Fibroblast of pulmonary artery (primary cell): ENCODE measurements around the gene GINS3.
A peak's percentile ranks its signal among the peaks of the same experiment; 100 is the strongest.

Source experiments
- DNase-seq: peaks from one replicate; pipeline ENCODE4 v3.0.0-alpha.2; 2010; ENCODE audit warnings: low read depth
- H3K4me3 ChIP-seq: replicated peaks from 2 replicates; pipeline ENCODE4 v1.5.1; 2011; ENCODE audit warnings: low read depth, mild to moderate bottlenecking, control low read depth, low read length, moderate library complexity
- TF ChIP-seq, protein P1 (sequence below): IDR thresholded peaks from 2 replicates; pipeline ENCODE4 v1.5.1; 2011; ENCODE audit warnings: mild to moderate bottlenecking, control low read depth, low read length, inconsistent platforms; ENCODE audit errors: missing control alignments

GINS3 gene

DNA sequence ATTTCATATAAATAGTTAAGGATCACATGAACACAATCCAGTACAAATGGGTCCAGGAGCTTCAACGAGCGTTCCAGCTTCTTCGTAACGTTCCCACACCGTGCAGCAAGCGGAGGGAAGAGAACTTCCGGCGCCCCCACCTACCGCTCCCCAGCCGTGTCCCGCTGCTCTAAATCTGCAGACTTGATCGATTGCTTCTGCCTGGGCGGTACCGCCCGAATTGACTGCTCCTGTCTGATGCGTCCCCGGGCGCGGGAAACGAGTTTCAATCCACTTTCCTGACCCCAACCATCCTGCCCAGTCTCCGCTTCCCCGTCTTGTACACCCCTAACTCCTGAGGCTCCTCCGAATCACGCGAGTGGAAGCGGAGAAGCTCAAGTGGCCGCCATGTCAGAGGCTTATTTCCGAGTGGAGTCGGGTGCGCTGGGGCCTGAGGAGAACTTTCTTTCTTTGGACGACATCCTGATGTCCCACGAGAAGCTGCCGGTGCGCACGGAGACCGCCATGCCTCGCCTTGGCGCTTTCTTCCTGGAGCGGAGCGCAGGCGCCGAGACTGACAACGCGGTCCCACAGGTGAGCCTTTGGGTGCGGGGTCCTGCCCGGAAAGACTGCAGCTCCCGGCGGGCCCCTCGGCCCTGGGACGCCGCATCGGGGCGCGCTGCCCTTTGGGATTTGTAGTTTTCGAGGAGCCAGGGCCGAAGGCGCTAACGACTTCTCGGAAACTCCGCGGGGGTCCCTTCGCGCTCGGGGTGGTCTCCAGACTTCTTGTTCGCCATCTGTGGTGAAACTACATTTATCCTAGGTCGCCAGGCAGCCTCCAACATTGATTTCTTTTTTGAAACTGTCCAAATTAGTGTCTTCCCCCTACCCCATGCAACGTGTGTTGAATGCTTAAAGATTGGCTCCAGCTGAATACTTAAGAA, at the start of gene GINS3:
GINS3 (plus strand) TSS at position 257 of the 923 bp plus-strand sequence; CDS start at position 388, 131 bp downstream.
- TF ChIP-seq, protein P1, sequence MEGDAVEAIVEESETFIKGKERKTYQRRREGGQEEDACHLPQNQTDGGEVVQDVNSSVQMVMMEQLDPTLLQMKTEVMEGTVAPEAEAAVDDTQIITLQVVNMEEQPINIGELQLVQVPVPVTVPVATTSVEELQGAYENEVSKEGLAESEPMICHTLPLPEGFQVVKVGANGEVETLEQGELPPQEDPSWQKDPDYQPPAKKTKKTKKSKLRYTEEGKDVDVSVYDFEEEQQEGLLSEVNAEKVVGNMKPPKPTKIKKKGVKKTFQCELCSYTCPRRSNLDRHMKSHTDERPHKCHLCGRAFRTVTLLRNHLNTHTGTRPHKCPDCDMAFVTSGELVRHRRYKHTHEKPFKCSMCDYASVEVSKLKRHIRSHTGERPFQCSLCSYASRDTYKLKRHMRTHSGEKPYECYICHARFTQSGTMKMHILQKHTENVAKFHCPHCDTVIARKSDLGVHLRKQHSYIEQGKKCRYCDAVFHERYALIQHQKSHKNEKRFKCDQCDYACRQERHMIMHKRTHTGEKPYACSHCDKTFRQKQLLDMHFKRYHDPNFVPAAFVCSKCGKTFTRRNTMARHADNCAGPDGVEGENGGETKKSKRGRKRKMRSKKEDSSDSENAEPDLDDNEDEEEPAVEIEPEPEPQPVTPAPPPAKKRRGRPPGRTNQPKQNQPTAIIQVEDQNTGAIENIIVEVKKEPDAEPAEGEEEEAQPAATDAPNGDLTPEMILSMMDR, result no peak
- H3K4me3 ChIP-seq, result peak within 1 kb of the TSS; percentile 99
- peak; percentile 90 for DNase-seq

DNA sequence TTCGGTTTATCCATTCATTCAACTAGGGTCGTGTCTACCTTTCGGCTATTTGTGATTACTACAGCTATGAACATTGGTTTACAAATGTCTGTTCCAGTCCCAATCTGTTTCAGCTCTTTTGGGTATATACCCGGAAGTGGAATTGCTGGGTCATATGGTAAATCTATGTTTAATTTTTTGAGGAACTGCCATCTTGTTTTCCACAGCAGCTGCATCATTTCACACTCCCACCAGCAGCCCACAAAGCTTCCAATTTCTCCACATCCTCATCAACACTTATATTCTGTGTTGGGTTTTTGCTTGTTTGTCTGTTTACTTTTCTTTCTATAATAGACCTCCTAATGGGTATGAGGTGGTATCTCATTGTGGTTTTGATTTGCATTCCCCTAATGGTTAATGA, 48.7 kb upstream of the GINS3 start:
- H3K4me3 ChIP-seq, result no peak overlapping the region
- DNase-seq, result no peak
- TF ChIP-seq, protein P1, result no peak

DNA sequence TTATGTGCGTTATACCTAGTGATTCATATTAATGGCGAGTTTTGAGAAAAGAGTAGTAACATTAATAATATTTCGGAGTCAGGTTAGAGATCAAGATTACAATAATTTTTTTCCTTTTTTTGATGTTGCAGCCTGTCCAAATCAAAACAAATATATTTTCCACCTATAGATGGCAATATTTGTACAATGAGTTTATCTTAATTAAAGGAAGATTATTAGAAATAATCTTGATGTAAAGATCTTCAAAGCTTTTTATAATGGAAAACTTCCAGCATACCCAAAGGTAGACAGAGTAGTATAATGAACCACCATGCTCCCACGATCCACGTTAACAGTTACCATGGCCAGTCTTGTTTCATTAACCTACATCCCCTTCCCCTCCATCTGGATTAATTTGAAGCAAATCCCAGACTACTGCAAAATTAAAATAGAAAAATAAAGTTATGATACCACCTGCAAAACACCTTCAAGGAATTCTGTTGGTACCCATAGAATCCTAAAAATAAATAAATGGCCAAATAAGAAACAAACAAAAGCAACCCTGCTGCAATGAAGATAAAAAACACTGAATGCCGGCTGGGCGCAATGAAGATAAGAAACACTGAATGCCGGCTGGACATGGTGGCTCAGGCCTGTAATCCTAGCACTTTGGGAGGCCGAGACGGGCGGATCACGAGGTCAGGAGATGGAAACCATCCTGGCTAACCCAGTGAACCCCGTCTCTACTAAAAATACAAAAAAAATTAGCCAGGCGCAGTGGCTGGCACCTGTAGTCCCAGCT, 46.5 kb upstream of the GINS3 start:
- H3K4me3 ChIP-seq, result no peak overlapping the region
- TF ChIP-seq, protein P1, result peak; percentile 13
- peak; percentile 7 for DNase-seq

DNA sequence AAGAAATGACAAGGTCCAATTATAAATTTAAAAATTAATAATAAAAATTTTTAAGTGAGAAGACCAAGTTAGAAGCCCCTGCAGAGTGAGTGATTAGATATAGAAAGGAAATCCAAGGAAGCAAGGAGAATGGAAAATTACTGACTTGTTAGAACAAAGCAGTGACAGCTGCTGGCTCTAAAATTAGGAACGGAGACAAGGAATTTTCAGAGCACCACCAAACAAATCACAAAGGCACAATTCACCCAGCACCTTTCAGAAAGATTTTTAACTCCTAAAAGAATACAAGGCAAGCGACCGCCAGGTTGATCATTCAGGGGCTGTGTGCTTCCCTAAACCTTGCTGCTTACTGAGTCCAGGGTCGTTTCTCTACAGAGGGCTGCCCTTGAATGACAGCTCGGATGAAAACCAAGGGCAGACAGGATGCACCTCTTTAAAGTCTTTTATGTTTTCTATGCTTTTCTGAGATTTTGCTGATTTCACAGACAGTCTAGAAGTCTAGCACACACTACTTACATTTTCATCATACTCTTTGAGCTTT, 45.4 kb upstream of the GINS3 start:
- TF ChIP-seq, protein P1, result no peak
- H3K4me3 ChIP-seq, result no peak overlapping the region
- DNase-seq, result no peak

DNA sequence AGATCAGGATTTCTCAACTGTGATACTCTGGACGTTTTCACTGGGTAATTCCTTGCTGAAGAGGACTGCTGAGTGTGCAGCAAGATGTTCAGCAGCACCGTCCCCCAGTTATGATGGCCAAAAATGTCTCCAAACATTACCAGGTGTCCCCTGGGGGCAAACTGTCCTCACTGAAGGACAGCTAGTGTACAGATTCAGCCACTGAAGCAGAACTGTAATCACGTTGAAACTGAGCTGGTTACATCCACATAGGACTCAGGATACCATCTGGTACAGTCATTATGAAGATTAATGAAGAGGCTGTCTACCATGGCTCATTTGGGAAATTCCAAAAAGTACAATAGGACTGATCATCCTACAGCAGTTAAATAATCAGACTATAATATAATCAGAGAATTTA, 43.3 kb upstream of the GINS3 start:
- H3K4me3 ChIP-seq, result no peak overlapping the region
- TF ChIP-seq, protein P1, result no peak
- no peak for DNase-seq

DNA sequence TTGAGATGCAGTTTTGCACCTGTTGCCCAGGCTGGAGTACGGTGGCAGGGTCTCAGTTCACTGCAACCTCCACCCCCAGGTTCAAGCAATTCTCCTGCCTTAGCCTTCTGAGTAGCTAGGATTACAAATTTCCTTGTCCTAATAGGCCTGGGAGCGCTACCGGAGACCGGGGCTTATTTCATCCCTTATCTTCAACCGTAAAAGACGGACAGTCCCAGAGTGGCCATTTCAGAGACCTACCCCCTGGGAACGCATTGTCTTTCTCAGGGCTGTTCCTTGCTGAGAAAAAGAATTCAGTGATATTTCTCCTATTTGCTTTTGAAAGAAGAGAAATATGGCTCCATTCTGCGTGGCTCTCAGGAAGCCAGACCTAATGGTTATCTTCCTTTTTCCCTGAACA, 39.6 kb upstream of the GINS3 start:
- H3K4me3 ChIP-seq, result no peak overlapping the region
- TF ChIP-seq, protein P1, result no peak
- DNase-seq, result no peak
